Natural killer cell (primary cell): ENCODE measurements around the gene TDP1. TPM values are rescaled to one million over a fixed set of nuclear protein-coding genes. Genes with fewer than 3 reads are reported as not detected.
"Not testable (repeated sequence)": the region's sequence is repeated elsewhere in the genome, so short reads cannot be mapped to it uniquely, and the experiment has no call there.

Source experiments
- ATAC-seq, 3 donors: fragments of 150-1000 bp in 2 of 3; fragments of 200-7000 bp in 1 of 3; cut with Tn5 transposase; 1 replicate in 1 of 3; 2 replicates in 2 of 3; pipeline ENCODE4 v1.10.0; 2021; ENCODE audit warnings: mild to moderate bottlenecking in 2 of 3, moderate library complexity in 2 of 3
- DNase-seq, 2 donors: peaks; one replicate each; pipeline versions ENCODE4 v3.0.0 to v3.0.0-alpha.2; 2013 to 2021; ENCODE audit warnings: mixed read lengths in 1 of 2
- H3K27ac ChIP-seq: one replicate; pipeline ENCODE4 v1.5.1; 2013; ENCODE audit warnings: mild to moderate bottlenecking, low read length
- H3K27me3 ChIP-seq: one replicate; pipeline ENCODE4 v1.6.1; 2013; ENCODE audit warnings: low read length; ENCODE audit not compliant: control insufficient read depth, insufficient read depth
- H3K36me3 ChIP-seq: one replicate; pipeline ENCODE4 v1.6.1; 2013; ENCODE audit warnings: low read length; ENCODE audit not compliant: control insufficient read depth, insufficient read depth
- H3K4me1 ChIP-seq: one replicate; pipeline ENCODE4 v1.6.1; 2013; ENCODE audit warnings: low read length; ENCODE audit not compliant: control insufficient read depth, insufficient read depth
- H3K4me3 ChIP-seq: one replicate; pipeline ENCODE4 v1.5.1; 2013; ENCODE audit warnings: low read length
- H3K9me3 ChIP-seq: one replicate; pipeline ENCODE4 v1.6.1; 2013; ENCODE audit warnings: low read length; ENCODE audit not compliant: control insufficient read depth, insufficient read depth
- H3K27ac Mint-ChIP-seq, 2 donors: one replicate each; pipeline ENCODE4 v1.8.0; 2022; ENCODE audit warnings: mild to moderate bottlenecking in 2 of 2, mixed read lengths in 2 of 2, moderate library complexity in 1 of 2
- H3K27me3 Mint-ChIP-seq, 2 donors: one replicate each; pipeline ENCODE4 v1.8.0; 2022; ENCODE audit warnings: low read depth in 2 of 2, mixed read lengths in 2 of 2
- H3K36me3 Mint-ChIP-seq: one replicate; pipeline ENCODE4 v1.8.0; 2022; ENCODE audit warnings: mixed read lengths
- H3K4me1 Mint-ChIP-seq, 2 donors: one replicate each; pipeline ENCODE4 v1.8.0; 2022; ENCODE audit warnings: mixed read lengths in 2 of 2
- H3K4me3 Mint-ChIP-seq: one replicate; pipeline ENCODE4 v1.8.0; 2022; ENCODE audit warnings: mild to moderate bottlenecking, moderate library complexity, mixed read lengths
- H3K9me3 Mint-ChIP-seq, 2 donors: one replicate each; pipeline ENCODE4 v1.8.0; 2022; ENCODE audit warnings: mixed read lengths in 2 of 2
- WGBS: methylation state at CpG from one replicate; pipeline ENCODE4 v1.1.7; 2013; ENCODE audit warnings: missing lambda C conversion rate; ENCODE audit not compliant: insufficient coverage; 5-methylcytosine and 5-hydroxymethylcytosine counted together
- intact Hi-C: fragments of 100-400 bp; cut with micrococcal nuclease; formaldehyde crosslinking; loops from one replicate; pipeline ENCODE4 v1.14.2; 2022
- total RNA-seq, 4 donors: library from RNA; stranded (reverse); fragments of 120-200 nt in 1 of 4; gene quantifications; one replicate each; pipeline versions ENCODE4 v1.2.3 to v1.2.4, GENCODE V29; 2013 to 2022
- TF ChIP-seq, protein P1 (sequence below): fragments of 200-600 bp; IDR thresholded peaks from one replicate; pipeline ENCODE4 v1.8.0; 2022; ENCODE audit warnings: antibody characterized with exemption

The TDP1 gene
- total RNA-seq, 3 donors from 2014 or later (not counting 1 experiment from before 2014, with no cell fraction given), result 41.8 to 59.6 (median 54.3) TPM

DNA sequence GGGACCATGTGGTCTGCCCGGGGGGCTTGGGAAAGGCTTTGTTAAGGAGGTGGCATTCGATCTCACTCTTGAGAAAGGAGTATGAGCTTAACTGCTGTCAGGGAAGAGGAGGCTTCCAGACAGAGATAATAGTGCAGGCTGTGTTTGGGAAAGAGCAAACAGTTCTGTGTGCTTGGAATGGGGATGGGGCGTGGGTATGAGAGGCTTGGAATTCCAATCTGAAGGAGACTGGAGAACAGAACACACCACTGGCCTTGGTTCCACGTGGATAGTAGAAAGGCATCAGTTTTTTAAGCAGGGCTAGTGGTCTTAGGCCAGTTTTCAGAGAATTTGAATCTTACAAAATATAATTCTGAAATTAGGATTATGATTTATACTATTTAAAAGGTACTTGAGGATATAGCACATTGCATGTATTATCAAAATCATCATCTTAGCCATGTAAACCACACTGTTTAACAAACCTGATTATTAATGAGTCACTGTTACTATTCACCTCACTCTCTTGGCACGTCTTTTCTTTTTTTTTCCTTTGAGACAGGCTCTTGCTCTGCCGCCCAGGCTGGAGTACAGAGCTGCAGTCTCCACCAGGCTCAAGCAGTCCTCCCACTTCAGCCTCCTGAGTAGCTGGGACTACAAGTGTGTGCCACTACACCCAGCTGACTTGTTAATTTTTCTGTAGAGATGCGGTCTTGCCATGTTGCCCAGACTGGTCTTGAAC lies 67.6 kb downstream of the TDP1 start:
- Histone ChIP-seq H3K27ac (no peak overlapping the region), H3K4me1 (no peaks in the 10 kb centered on the region), H3K4me3 (no peak overlapping the region), H3K9me3 (no peaks in the 10 kb centered on the region), H3K36me3 (peaks cover 33% of the 10 kb centered on the region), H3K27me3 (no peaks in the 10 kb centered on the region)
- TF ChIP-seq, protein P1, sequence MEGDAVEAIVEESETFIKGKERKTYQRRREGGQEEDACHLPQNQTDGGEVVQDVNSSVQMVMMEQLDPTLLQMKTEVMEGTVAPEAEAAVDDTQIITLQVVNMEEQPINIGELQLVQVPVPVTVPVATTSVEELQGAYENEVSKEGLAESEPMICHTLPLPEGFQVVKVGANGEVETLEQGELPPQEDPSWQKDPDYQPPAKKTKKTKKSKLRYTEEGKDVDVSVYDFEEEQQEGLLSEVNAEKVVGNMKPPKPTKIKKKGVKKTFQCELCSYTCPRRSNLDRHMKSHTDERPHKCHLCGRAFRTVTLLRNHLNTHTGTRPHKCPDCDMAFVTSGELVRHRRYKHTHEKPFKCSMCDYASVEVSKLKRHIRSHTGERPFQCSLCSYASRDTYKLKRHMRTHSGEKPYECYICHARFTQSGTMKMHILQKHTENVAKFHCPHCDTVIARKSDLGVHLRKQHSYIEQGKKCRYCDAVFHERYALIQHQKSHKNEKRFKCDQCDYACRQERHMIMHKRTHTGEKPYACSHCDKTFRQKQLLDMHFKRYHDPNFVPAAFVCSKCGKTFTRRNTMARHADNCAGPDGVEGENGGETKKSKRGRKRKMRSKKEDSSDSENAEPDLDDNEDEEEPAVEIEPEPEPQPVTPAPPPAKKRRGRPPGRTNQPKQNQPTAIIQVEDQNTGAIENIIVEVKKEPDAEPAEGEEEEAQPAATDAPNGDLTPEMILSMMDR, result no peak
- H3K27me3 Mint-ChIP-seq, result no peaks in the 10 kb centered on the region
- 97% methylated on average over 7 of the region's 7 CpGs for WGBS
- no peak overlapping the region for H3K4me3 Mint-ChIP-seq
- no peak for ATAC-seq
- H3K27ac Mint-ChIP-seq, result peak overlapping the region in 1 of 2 donors; percentile 14
- H3K36me3 Mint-ChIP-seq, result peaks cover 5% of the 10 kb centered on the region
- no peak for DNase-seq
- H3K9me3 Mint-ChIP-seq, result no peaks in the 10 kb centered on the region
- intact Hi-C loops, result no loop called here
- peaks cover 6 to 19% of the 10 kb centered on the region in 2 donors for H3K4me1 Mint-ChIP-seq

DNA sequence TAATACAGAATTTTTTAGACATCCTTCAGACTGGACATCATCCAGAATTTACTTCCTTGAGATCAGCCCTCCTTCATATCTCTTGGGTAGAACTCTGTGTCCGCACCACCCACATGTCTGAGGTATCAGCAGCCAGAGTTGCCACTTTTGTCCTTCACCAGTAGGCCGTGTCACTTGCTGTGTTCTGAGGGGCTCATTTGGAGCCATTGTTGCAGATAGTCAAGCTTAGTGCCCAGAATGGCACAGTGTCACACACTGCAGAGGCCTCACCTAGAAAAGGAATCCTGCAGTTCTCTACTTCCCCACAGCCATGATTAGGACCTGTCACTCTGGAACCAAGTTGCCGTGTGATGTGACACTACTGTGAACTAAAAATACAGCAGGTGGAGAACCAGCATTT lies 69.2 kb downstream of the TDP1 start:
- WGBS, result 96% methylated on average over 3 of the region's 3 CpGs
- intact Hi-C loops, result no loop called here
- Histone ChIP-seq H3K4me1 (no peaks in the 10 kb centered on the region), H3K27me3 (no peaks in the 10 kb centered on the region), H3K9me3 (no peaks in the 10 kb centered on the region), H3K36me3 (peaks cover 29% of the 10 kb centered on the region), H3K4me3 (no peak overlapping the region), H3K27ac (no peak overlapping the region)
- peaks cover 5% of the 10 kb centered on the region for H3K36me3 Mint-ChIP-seq
- no peaks in the 10 kb centered on the region for H3K27me3 Mint-ChIP-seq
- ATAC-seq (no peak), DNase-seq (no peak)
- H3K27ac Mint-ChIP-seq, result no peak overlapping the region
- peaks cover 6 to 13% of the 10 kb centered on the region in 2 donors for H3K4me1 Mint-ChIP-seq
- no peaks in the 10 kb centered on the region for H3K9me3 Mint-ChIP-seq
- TF ChIP-seq, protein P1, result no peak
- H3K4me3 Mint-ChIP-seq, result no peak overlapping the region

DNA sequence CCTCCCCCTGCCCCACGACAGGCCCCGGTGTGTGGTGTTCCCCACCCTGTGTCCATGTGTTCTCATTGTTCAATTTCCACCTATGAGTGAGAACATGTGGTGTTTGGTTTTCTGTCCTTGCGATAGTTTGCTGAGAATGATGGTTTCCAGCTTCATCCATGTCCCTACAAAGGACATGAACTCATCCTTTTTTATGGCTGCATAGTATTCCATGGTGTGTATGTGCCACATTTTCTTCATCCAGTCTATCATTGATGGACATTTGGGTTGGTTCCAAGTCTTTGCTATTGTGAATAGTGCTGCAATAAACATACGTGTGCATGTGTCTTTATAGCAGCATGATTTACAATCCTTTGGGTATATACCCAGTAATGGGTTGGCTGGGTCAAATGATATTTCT lies 70.9 kb downstream of the TDP1 start:
- peaks cover 11% of the 10 kb centered on the region for H3K36me3 Mint-ChIP-seq
- H3K4me3 ChIP-seq, H3K9me3 ChIP-seq, H3K9me3 Mint-ChIP-seq, H3K4me3 Mint-ChIP-seq, H3K4me1 Mint-ChIP-seq, H3K4me1 ChIP-seq, ATAC-seq, DNase-seq, H3K27me3 ChIP-seq, H3K27me3 Mint-ChIP-seq, H3K27ac ChIP-seq, H3K27ac Mint-ChIP-seq, intact Hi-C loops: not testable (repeated sequence)
- H3K36me3 ChIP-seq, result peaks cover 25% of the 10 kb centered on the region
- WGBS, result no CpG with 5 or more reads among the region's 4 CpGs

DNA sequence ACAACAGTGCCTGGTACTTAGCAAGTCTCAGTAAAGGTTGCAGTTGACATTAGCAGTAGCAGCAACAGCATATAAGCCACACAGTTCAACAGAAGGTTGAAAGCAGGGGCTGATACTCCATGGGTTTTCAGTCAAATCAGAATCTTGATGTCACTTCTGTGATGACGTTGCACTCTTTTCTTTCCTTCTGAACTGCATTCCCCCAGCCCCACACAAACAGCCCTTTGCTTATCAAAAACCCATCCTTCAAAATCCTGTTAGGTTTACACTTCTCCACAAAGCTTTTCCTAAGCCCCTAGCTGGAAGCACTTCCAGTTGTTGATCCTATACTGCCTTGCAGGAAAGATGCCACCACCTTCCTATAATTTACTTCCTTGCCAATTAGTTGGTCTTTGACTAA lies 72.1 kb downstream of the TDP1 start:
- H3K36me3 ChIP-seq, result peaks cover 20% of the 10 kb centered on the region
- H3K36me3 Mint-ChIP-seq, result peaks cover 11% of the 10 kb centered on the region

More for the DNA sequence above, 72.1 kb downstream of the TDP1 start:
- Mint-ChIP-seq H3K27me3 (no peaks in the 10 kb centered on the region), H3K9me3 (no peaks in the 10 kb centered on the region), H3K4me3 (no peak overlapping the region), H3K27ac (no peak overlapping the region), H3K4me1 (peaks cover 0 to 10% of the 10 kb centered on the region in 2 donors)
- TF ChIP-seq, protein P1, result no peak
- Histone ChIP-seq H3K9me3 (no peaks in the 10 kb centered on the region), H3K27ac (no peak overlapping the region), H3K4me3 (no peak overlapping the region), H3K4me1 (no peaks in the 10 kb centered on the region), H3K27me3 (no peaks in the 10 kb centered on the region)
- no peak for DNase-seq
- intact Hi-C loops, result no loop called here
- no peak for ATAC-seq
- 84% methylated on average over 1 of the region's 1 CpG for WGBS
